Loucy (cell line): ENCODE data around the gene GORASP2.

ENCODE experiments used
- H2AFZ ChIP-seq: fragments of 200-600 bp; sonication (generic); 2 replicates; pipeline ENCODE4 v1.6.0; 2016; ENCODE audit warnings: antibody characterized with exemption, mild to moderate bottlenecking, low read length, moderate library complexity
- H3F3A ChIP-seq: fragments of 200-600 bp; 2 replicates; pipeline ENCODE4 v1.6.0; 2016; ENCODE audit warnings: antibody characterized with exemption, low read depth, mild to moderate bottlenecking
- H3K27me3 ChIP-seq: fragments of 200-600 bp; sonication (generic); 2 replicates; pipeline ENCODE4 v1.6.1; 2014; ENCODE audit warnings: low read length, mild to moderate bottlenecking; ENCODE audit not compliant: insufficient read depth, poor library complexity, severe bottlenecking
- H3K36me3 ChIP-seq: fragments of 200-600 bp; sonication (generic); 2 replicates; pipeline ENCODE4 v1.6.1; 2016; ENCODE audit warnings: low read length; ENCODE audit not compliant: insufficient read depth
- H3K4me1 ChIP-seq: fragments of 200-600 bp; sonication (generic); 2 replicates; pipeline ENCODE4 v1.5.1; 2014; ENCODE audit warnings: low read length, mild to moderate bottlenecking; ENCODE audit not compliant: insufficient read depth, poor library complexity, severe bottlenecking
- H3K4me2 ChIP-seq: fragments of 200-600 bp; sonication (generic); 2 replicates; pipeline ENCODE4 v1.6.0; 2014; ENCODE audit warnings: antibody characterized with exemption, low read length, low read depth, mild to moderate bottlenecking; ENCODE audit not compliant: poor library complexity, severe bottlenecking
- H3K4me3 ChIP-seq: fragments of 200-600 bp; sonication (generic); 2 replicates; pipeline ENCODE4 v1.5.1; 2014; ENCODE audit warnings: low read length, mild to moderate bottlenecking, mixed read lengths; ENCODE audit not compliant: poor library complexity, severe bottlenecking
- H3K79me2 ChIP-seq: fragments of 200-600 bp; sonication (generic); 2 replicates; pipeline ENCODE4 v1.6.1; 2014; ENCODE audit warnings: low read length; ENCODE audit not compliant: insufficient read depth
- H3K9ac ChIP-seq: fragments of 200-600 bp; sonication (generic); 2 replicates; pipeline ENCODE4 v1.6.0; 2014; ENCODE audit warnings: mild to moderate bottlenecking, low read depth, low read length, moderate library complexity; ENCODE audit not compliant: poor library complexity, severe bottlenecking
- H3K9me2 ChIP-seq: fragments of 200-600 bp; sonication (generic); replicated peaks from 2 replicates; pipeline ENCODE4 v1.6.1; 2016; ENCODE audit warnings: low read depth, low read length, mixed read lengths
- H3K9me3 ChIP-seq: fragments of 200-600 bp; sonication (generic); 2 replicates; pipeline ENCODE4 v1.6.1; 2014; ENCODE audit warnings: mild to moderate bottlenecking, antibody characterized with exemption, low read length, low read depth; ENCODE audit not compliant: insufficient read depth
- H4K20me1 ChIP-seq: fragments of 200-600 bp; sonication (generic); 2 replicates; pipeline ENCODE4 v1.6.0; 2014; ENCODE audit warnings: antibody characterized with exemption, low read length, mild to moderate bottlenecking; ENCODE audit not compliant: insufficient read depth, poor library complexity, severe bottlenecking
- EZH2phosphoT487 ChIP-seq: fragments of 200-600 bp; IDR thresholded peaks from 2 replicates; pipeline ENCODE4 v1.6.1; 2018; ENCODE audit warnings: antibody characterized with exemption, mild to moderate bottlenecking, moderate library complexity, borderline replicate concordance
- TF ChIP-seq, protein P1 (sequence below): fragments of 200-600 bp; sonication (generic); conservative IDR thresholded peaks from 2 replicates; pipeline ENCODE4 v1.5.1; 2014; ENCODE audit warnings: mild to moderate bottlenecking, antibody characterized with exemption, low read length

Gene GORASP2

GRCh38 chr2:170883683-170884082 is 45.4 kb upstream of the GORASP2 start:
- Histone ChIP-seq H3F3A (no peaks in the 10 kb centered on the region), H4K20me1 (no peaks in the 10 kb centered on the region), H3K4me3 (no peak overlapping the region), H3K27me3 (no peaks in the 10 kb centered on the region), H3K4me2 (no peak overlapping the region), H2AFZ (no peak overlapping the region), H3K79me2 (no peaks in the 10 kb centered on the region), H3K9ac (no peak overlapping the region), H3K36me3 (no peaks in the 10 kb centered on the region), H3K9me2 (no peaks in the 10 kb centered on the region), H3K4me1 (peaks cover 20% of the 10 kb centered on the region), H3K9me3 (no peaks in the 10 kb centered on the region)
- TF ChIP-seq EZH2phosphoT487, result no peak
- TF ChIP-seq, protein P1, sequence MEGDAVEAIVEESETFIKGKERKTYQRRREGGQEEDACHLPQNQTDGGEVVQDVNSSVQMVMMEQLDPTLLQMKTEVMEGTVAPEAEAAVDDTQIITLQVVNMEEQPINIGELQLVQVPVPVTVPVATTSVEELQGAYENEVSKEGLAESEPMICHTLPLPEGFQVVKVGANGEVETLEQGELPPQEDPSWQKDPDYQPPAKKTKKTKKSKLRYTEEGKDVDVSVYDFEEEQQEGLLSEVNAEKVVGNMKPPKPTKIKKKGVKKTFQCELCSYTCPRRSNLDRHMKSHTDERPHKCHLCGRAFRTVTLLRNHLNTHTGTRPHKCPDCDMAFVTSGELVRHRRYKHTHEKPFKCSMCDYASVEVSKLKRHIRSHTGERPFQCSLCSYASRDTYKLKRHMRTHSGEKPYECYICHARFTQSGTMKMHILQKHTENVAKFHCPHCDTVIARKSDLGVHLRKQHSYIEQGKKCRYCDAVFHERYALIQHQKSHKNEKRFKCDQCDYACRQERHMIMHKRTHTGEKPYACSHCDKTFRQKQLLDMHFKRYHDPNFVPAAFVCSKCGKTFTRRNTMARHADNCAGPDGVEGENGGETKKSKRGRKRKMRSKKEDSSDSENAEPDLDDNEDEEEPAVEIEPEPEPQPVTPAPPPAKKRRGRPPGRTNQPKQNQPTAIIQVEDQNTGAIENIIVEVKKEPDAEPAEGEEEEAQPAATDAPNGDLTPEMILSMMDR, result no peak

GRCh38 chr2:170885130-170885791 is 43.8 kb upstream of the GORASP2 start:
- no peak for TF ChIP-seq EZH2phosphoT487
- TF ChIP-seq, protein P1, result no peak
- no peaks in the 10 kb centered on the region for H3K79me2 ChIP-seq
- no peaks in the 10 kb centered on the region for H3F3A ChIP-seq
- H3K9ac ChIP-seq, result no peak overlapping the region
- H3K9me2 ChIP-seq, result no peaks in the 10 kb centered on the region
- no peak overlapping the region for H2AFZ ChIP-seq
- H3K9me3 ChIP-seq, result no peaks in the 10 kb centered on the region
- no peak overlapping the region for H3K4me2 ChIP-seq
- peaks cover 20% of the 10 kb centered on the region for H3K4me1 ChIP-seq
- no peaks in the 10 kb centered on the region for H3K27me3 ChIP-seq
- no peak overlapping the region for H3K4me3 ChIP-seq
- no peaks in the 10 kb centered on the region for H4K20me1 ChIP-seq
- H3K36me3 ChIP-seq, result no peaks in the 10 kb centered on the region

DNA sequence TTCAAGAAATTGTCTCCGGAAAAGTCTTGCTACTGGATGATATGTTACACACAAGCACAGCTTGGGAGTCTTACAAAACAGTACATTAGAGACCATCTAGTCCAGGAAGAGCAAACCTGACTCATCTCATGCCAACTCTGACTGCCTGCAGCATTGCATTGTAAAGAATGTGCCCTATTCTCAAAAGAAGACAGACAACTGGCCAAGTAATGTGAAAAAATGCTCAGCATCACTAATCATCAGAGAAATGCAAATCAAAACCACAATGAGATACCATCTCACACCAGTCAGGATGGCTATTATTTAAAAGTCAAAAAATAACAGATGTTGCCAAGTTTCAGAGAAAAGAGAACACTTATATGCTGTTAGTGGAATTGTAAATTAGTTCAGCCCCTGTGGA is 42.7 kb upstream of the GORASP2 start:
- Histone ChIP-seq H3K27me3 (no peaks in the 10 kb centered on the region), H3K4me1 (peaks cover 14% of the 10 kb centered on the region), H2AFZ (peak overlapping the region; percentile 9; the same call in 1 of the 2 replicates), H3K9me2 (no peaks in the 10 kb centered on the region), H3F3A (no peaks in the 10 kb centered on the region), H3K36me3 (no peaks in the 10 kb centered on the region), H3K4me2 (no peak overlapping the region), H4K20me1 (no peaks in the 10 kb centered on the region), H3K9ac (no peak overlapping the region), H3K9me3 (no peaks in the 10 kb centered on the region), H3K79me2 (no peaks in the 10 kb centered on the region), H3K4me3 (no peak overlapping the region)
- TF ChIP-seq, protein P1, result no peak
- TF ChIP-seq EZH2phosphoT487, result no peak
